ENCODE data around the gene STARD3. TPM values are rescaled to one million over a fixed set of nuclear protein-coding genes. Genes with fewer than 3 reads are reported as not detected.

Gene STARD3
- total and polyA plus RNA-seq, 9 of the 15 experiments (the other 6 are each of a cell fraction or from before 2014, with no cell fraction given), result 0.63 to 87.0 (median 46.0) TPM

GRCh38 chr17:39634384-39634871 is 2.5 kb upstream of the STARD3 start:
- DNase-seq (ENCODE audit: extremely low read depth in 1 of 4, low spot score in 3 of 4) (peak; percentile 54 to 64 (median 58)), FAIRE-seq (peak; percentile 72), ATAC-seq (0 out of 3 replicates have a peak, but pooled peaks have one; percentile 13)
- ChIA-PET CTCF (ENCODE audit: low intra/inter-chr PET ratio) (interaction anchor here (0.6 to 2.0 kb wide), 5 partner anchors 11 to 120 kb away, joined by 3 to 12 read pairs (median 3); partner anchors contain the start of gene PNMT), POLR2A (interaction anchor here (0.9 to 1.2 kb wide), 2 partner anchors 11 to 21 kb away, joined by 3 to 4 read pairs; no protein-coding TSS in a partner anchor)
- peaks cover 25% of the 10 kb centered on the region for H3K79me2 ChIP-seq (ENCODE audit: control insufficient read depth, insufficient read depth, low read length)
- peaks cover 31 to 44% of the 10 kb centered on the region in 2 experiments for H3K4me1 ChIP-seq (replicated peaks in 1 of 2; ENCODE audit: control insufficient read depth in 2 of 2, insufficient read depth in 2 of 2, low read length in 2 of 2)
- no peak overlapping the region for H3K27ac ChIP-seq (ENCODE audit: extremely low read depth, low read depth, low read length)
- no peaks in the 10 kb centered on the region for H3K27me3 ChIP-seq (ENCODE audit: control insufficient read depth in 2 of 2, insufficient read depth in 2 of 2, low read length in 2 of 2)
- no peak overlapping the region for H3K4me2 ChIP-seq (ENCODE audit: insufficient read depth, low read length)
- peaks cover 1% of the 10 kb centered on the region; the same call in 2 of the 3 replicates for H3K36me3 ChIP-seq (ENCODE audit: control insufficient read depth, insufficient read depth, low read length)
- H2AFZ ChIP-seq (ENCODE audit: low read depth, low read length), result peak overlapping the region; percentile 64; the same call in 1 of the 2 replicates
- H3K4me3 ChIP-seq, result no peak overlapping the region
- H3K9me3 ChIP-seq (replicated peaks; ENCODE audit: control insufficient read depth, insufficient read depth, low read depth, low read length), result no peaks in the 10 kb centered on the region
- in situ Hi-C loops (cut with MboI), result no loop called here
- no peak overlapping the region; a peak in 1 of 4 replicates for H3K9ac ChIP-seq (ENCODE audit: insufficient read depth in 1 of 2, low read depth in 2 of 2, low read length in 2 of 2)
- H4K20me1 ChIP-seq (replicated peaks; ENCODE audit: control insufficient read depth, insufficient read depth, low read length), result no peaks in the 10 kb centered on the region; the same call in 1 of the 2 replicates
- 41% methylated on average over 2 of the region's 2 CpGs for WGBS (ENCODE audit: insufficient coverage, low coverage, missing lambda C conversion rate)
- H3K9me1 ChIP-seq (ENCODE audit: control insufficient read depth, insufficient read depth, low read length), result no peaks in the 10 kb centered on the region
- intact Hi-C loops (cut with micrococcal nuclease), result no loop called here
- no TSS peak for BruUV-seq (replicated peaks)
- no peak for TF ChIP-seq ZNF518B (CRISPR knock-in tag; IDR thresholded peaks at IDR 0.05)
- peak; percentile 39; the same call in 1 of the 2 replicates for TF ChIP-seq SMC3 (conservative IDR thresholded peaks at IDR 0.05; ENCODE audit: insufficient read depth, low read depth, low read length)
- no peak for TF ChIP-seq ESRRA (IDR thresholded peaks at IDR 0.05; ENCODE audit: borderline replicate concordance, low read depth)
- TF ChIP-seq RCOR1 (IDR thresholded peaks at IDR 0.05; ENCODE audit: borderline replicate concordance in 1 of 2, low read depth in 2 of 2, low read length in 2 of 2), result 0 out of 4 replicates have a peak, but pooled peaks of 1 of the 2 experiments have one; percentile 18
- TF ChIP-seq ZNF407 (IDR thresholded peaks at IDR 0.05; ENCODE audit: low read depth), result no peak
- peak; percentile 79 to 83 (median 81) for TF ChIP-seq CTCF (IDR thresholded peaks at IDR 0.05 in 2 of 3, conservative IDR thresholded peaks at IDR 0.05 in 1 of 3; ENCODE audit: insufficient read depth in 2 of 3, low read depth in 1 of 3, low read length in 3 of 3)
